CD4-positive, alpha-beta T cell (primary cell): ENCODE data around the gene SCN1A. TPM values are rescaled to one million over a fixed set of nuclear protein-coding genes. Genes with fewer than 3 reads are reported as not detected.

ENCODE experiments used
- ATAC-seq: fragments of 200-7000 bp; cut with Tn5 transposase; one replicate; pipeline ENCODE4 v1.10.0; 2022; ENCODE audit warnings: mild to moderate bottlenecking; ENCODE audit not compliant: poor library complexity
- CTCF ChIA-PET: fragments of 350-600 bp; sonication (Branson Sonifier 250); formaldehyde crosslinking; loops from one replicate; lab custom pipeline; 2021; ENCODE audit warnings: antibody characterized with exemption, inconsistent platforms; lab: Charles Lee
- POLR2A ChIA-PET: fragments of 350-600 bp; sonication (Branson Sonifier 250); formaldehyde crosslinking; loops from one replicate; lab custom pipeline; 2021; ENCODE audit warnings: antibody characterized with exemption, inconsistent platforms; lab: Charles Lee
- DNase-seq, 14 experiments: peaks; one replicate each; pipeline ENCODE4 v3.0.0-alpha.2; 2013 to 2020; ENCODE audit warnings: mixed read lengths in 2 of 14
- H3K27ac ChIP-seq, 2 donors: one replicate each; pipeline versions ENCODE4 v1.5.1 to v1.7.0; 2013; ENCODE audit warnings: low read length in 2 of 2, low read depth in 1 of 2, mild to moderate bottlenecking in 1 of 2
- H3K27me3 ChIP-seq, 2 experiments: 1 replicate in 1 of 2; 2 replicates in 1 of 2; pipeline versions ENCODE4 v1.6.1 to v1.7.0; 2013; ENCODE audit warnings: low read length in 2 of 2, control low read depth in 1 of 2, mild to moderate bottlenecking in 1 of 2, moderate library complexity in 1 of 2; ENCODE audit not compliant: insufficient read depth in 2 of 2, control insufficient read depth in 1 of 2
- H3K36me3 ChIP-seq: one replicate; pipeline ENCODE4 v1.6.1; 2013; ENCODE audit warnings: low read length, control low read depth; ENCODE audit not compliant: insufficient read depth
- H3K4me1 ChIP-seq: one replicate; pipeline ENCODE4 v1.6.1; 2013; ENCODE audit warnings: low read length, control low read depth; ENCODE audit not compliant: insufficient read depth
- H3K4me3 ChIP-seq: one replicate; pipeline ENCODE4 v1.5.1; 2013; ENCODE audit warnings: mild to moderate bottlenecking, low read length, moderate library complexity
- H3K9me3 ChIP-seq, 2 experiments: 1 replicate in 1 of 2; 2 replicates in 1 of 2; pipeline versions ENCODE4 v1.6.1 to v1.7.0; 2013; ENCODE audit warnings: low read length in 2 of 2, mild to moderate bottlenecking in 2 of 2, control low read depth in 1 of 2, moderate library complexity in 1 of 2; ENCODE audit not compliant: control insufficient read depth in 1 of 2, insufficient read depth in 1 of 2
- H3K27ac Mint-ChIP-seq: one replicate; pipeline ENCODE4 v1.8.0; 2020; ENCODE audit warnings: mixed read lengths
- H3K27me3 Mint-ChIP-seq: one replicate; pipeline ENCODE4 v1.8.0; 2021; ENCODE audit warnings: mixed read lengths
- H3K36me3 Mint-ChIP-seq: one replicate; pipeline ENCODE4 v1.8.0; 2021; ENCODE audit warnings: low read depth, mixed read lengths
- H3K4me1 Mint-ChIP-seq: one replicate; pipeline ENCODE4 v1.8.0; 2021; ENCODE audit warnings: low read depth, mixed read lengths
- H3K4me3 Mint-ChIP-seq: one replicate; pipeline ENCODE4 v1.8.0; 2020; ENCODE audit warnings: mild to moderate bottlenecking, mixed read lengths
- H3K9me3 Mint-ChIP-seq: one replicate; pipeline ENCODE4 v1.8.0; 2020; ENCODE audit warnings: mixed read lengths
- CTCF ChIP-seq: fragments of 200-600 bp; IDR thresholded peaks from one replicate; pipeline ENCODE4 v1.8.0; 2022; ENCODE audit warnings: antibody characterized with exemption, mild to moderate bottlenecking
- intact Hi-C, 2 experiments: fragments of 100-400 bp; cut with DNase I in 1 of 2; cut with micrococcal nuclease in 1 of 2; formaldehyde crosslinking; loops; one replicate each; pipeline versions ENCODE4 v1.15.1 to v1.9.0; 2023 to 2025; cut with DNase I, micrococcal nuclease
- total RNA-seq, 174 experiments: library from RNA in 2 of 174; stranded (reverse) in 2 of 174; gene quantifications; one replicate each; pipeline ENCODE4 v1.2.3 and lab custom pipeline; 2021 to 2026

SCN1A gene
- total RNA-seq, 2 experiments from 2014 or later: not detected

- intact Hi-C loops: loop anchor here in 1 of 2 experiments (5.0 kb wide), 1 partner anchor 662 kb away; no protein-coding TSS in a partner anchor
- Histone ChIP-seq H3K27ac (no peak overlapping the region), H3K4me1 (peaks cover 7% of the 10 kb centered on the region), H3K9me3 (no peaks in the 10 kb centered on the region), H3K4me3 (no peak overlapping the region), H3K36me3 (no peaks in the 10 kb centered on the region), H3K27me3 (no peaks in the 10 kb centered on the region)
- H3K4me1 Mint-ChIP-seq: peaks cover 13% of the 10 kb centered on the region
- no peaks in the 10 kb centered on the region for H3K27me3 Mint-ChIP-seq
- no peak overlapping the region for H3K27ac Mint-ChIP-seq
- no peak overlapping the region for H3K4me3 Mint-ChIP-seq
- no peak for TF ChIP-seq CTCF
- no peak for ATAC-seq
- H3K36me3 Mint-ChIP-seq: no peaks in the 10 kb centered on the region
- H3K9me3 Mint-ChIP-seq: no peaks in the 10 kb centered on the region
- ChIA-PET POLR2A (no interaction called here), CTCF (interaction anchor here (2.3 kb wide), 1 partner anchor 45 kb away, joined by 5 read pairs; no protein-coding TSS in a partner anchor)
- no peak for DNase-seq
Observed at GRCh38 chr2:165959371-165959770, 168.4 kb downstream of the SCN1A start.

DNA sequence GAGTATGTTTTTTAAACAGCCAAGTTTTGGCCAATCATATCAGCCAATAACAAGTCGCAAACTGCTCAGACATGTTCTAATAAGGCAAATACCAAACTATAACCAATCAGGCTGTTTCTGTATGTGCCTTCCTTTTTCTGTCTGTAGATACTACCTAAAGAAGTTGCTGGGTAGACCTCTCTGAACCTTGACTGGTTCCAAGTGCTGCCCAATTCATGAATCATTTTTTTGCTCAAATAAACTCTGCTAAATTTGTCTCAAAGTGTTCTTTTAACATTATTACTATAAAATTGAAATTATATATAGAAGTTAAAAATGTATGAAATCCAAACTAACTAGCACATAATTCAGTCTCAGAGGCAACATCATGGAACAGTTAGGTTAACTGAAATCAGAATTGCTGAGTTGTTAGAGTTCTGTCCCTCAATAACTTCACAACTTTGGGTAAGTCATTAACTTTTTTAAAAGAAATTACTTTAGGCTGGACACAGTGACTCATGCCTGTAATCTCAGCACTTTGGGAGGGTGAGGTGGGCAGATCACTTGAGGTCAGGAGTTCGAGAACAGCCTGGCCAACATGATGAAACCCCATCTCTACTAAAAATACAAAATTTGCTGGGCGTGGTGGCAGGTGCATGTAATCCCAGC is 169.4 kb downstream of the SCN1A start:
- Mint-ChIP-seq H3K9me3 (no peaks in the 10 kb centered on the region), H3K4me1 (peaks cover 13% of the 10 kb centered on the region), H3K27me3 (no peaks in the 10 kb centered on the region), H3K36me3 (no peaks in the 10 kb centered on the region), H3K4me3 (no peak overlapping the region), H3K27ac (no peak overlapping the region)
- DNase-seq: no peak
- H3K4me1 ChIP-seq: peaks cover 7% of the 10 kb centered on the region
- H3K27ac ChIP-seq: no peak overlapping the region
- no peaks in the 10 kb centered on the region for H3K27me3 ChIP-seq
- H3K9me3 ChIP-seq: no peaks in the 10 kb centered on the region
- POLR2A ChIA-PET: no interaction called here
- H3K36me3 ChIP-seq: no peaks in the 10 kb centered on the region
- ATAC-seq: no peak
- intact Hi-C loops: loop anchor here in 1 of 2 experiments (5.0 kb wide), 1 partner anchor 661 kb away; no protein-coding TSS in a partner anchor
- CTCF ChIA-PET: no interaction called here
- no peak for TF ChIP-seq CTCF
- H3K4me3 ChIP-seq: no peak overlapping the region

DNA sequence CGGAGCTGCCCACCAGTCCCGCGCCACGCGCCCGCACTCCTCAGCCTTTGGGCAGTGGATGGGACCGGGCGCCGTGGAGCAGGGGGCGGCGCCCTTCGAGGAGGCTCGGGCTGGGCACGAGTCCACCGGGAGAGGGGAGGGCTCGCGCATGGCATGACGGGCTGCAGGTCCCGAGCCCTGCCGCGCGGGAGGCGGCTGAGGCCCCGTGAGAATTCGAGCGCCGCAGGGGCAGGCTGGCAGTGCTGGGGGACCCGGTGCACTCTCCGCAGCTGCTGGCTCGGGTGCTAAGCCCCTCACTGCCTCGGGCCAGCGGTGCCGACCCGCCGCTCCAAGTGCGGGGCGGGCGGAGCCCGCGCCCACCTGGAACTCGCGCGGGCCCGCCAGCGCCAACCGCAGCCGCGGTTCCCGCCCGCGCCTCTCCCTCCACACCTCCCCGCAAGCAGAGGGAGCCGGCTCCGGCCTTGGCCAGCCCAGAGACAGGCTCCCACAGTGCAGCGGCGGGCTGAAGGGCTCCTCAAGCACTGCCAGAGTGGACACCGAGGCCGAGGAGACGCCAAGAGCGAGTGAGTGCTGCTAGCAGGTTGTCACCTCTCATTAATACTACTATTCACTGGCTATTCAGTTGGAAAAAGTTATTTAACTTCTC is 170.7 kb downstream of the SCN1A start:
- no peaks in the 10 kb centered on the region for H3K36me3 Mint-ChIP-seq
- H3K4me1 Mint-ChIP-seq: peaks cover 13% of the 10 kb centered on the region
- no peak for TF ChIP-seq CTCF
- no peaks in the 10 kb centered on the region for H3K9me3 Mint-ChIP-seq
- intact Hi-C loops: loop anchor here in 1 of 2 experiments (5.0 kb wide), 1 partner anchor 660 kb away; no protein-coding TSS in a partner anchor
- ChIA-PET CTCF (no interaction called here), POLR2A (no interaction called here)
- H3K27me3 Mint-ChIP-seq: no peaks in the 10 kb centered on the region
- ATAC-seq: no peak
- H3K36me3 ChIP-seq: no peaks in the 10 kb centered on the region
- no peak overlapping the region for H3K27ac ChIP-seq
- DNase-seq: peak in 1 of 14 experiments; percentile 29
- H3K27ac Mint-ChIP-seq: no peak overlapping the region
- H3K9me3 ChIP-seq: no peaks in the 10 kb centered on the region
- no peaks in the 10 kb centered on the region for H3K27me3 ChIP-seq
- no peak overlapping the region for H3K4me3 ChIP-seq
- H3K4me1 ChIP-seq: peaks cover 12% of the 10 kb centered on the region
- H3K4me3 Mint-ChIP-seq: no peak overlapping the region
